ENCODE data around the gene PTPN14.

DNA sequence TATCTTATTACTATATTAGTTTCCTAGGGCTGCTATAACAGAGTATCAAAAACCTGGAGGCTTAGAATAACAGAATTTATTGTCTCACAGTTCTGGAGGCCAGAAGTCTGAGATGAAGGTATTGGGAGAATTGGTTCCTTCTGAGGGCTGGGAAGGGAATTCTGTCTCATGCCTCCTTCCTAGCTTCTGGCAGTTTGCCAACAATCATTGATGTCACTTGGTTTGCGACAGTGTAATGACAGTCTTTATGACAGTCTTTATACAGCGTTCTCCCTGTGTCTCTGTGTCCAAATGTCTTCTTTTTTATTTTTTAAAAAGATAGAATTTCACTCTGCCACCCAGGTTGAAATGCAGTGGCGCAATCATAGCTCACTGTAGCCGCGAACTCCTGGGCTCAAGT lies 35.8 kb upstream of the PTPN14 start:
- TF ChIP-seq, protein P1, sequence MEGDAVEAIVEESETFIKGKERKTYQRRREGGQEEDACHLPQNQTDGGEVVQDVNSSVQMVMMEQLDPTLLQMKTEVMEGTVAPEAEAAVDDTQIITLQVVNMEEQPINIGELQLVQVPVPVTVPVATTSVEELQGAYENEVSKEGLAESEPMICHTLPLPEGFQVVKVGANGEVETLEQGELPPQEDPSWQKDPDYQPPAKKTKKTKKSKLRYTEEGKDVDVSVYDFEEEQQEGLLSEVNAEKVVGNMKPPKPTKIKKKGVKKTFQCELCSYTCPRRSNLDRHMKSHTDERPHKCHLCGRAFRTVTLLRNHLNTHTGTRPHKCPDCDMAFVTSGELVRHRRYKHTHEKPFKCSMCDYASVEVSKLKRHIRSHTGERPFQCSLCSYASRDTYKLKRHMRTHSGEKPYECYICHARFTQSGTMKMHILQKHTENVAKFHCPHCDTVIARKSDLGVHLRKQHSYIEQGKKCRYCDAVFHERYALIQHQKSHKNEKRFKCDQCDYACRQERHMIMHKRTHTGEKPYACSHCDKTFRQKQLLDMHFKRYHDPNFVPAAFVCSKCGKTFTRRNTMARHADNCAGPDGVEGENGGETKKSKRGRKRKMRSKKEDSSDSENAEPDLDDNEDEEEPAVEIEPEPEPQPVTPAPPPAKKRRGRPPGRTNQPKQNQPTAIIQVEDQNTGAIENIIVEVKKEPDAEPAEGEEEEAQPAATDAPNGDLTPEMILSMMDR (IDR thresholded peaks at IDR 0.05), result no peak
- no peak for TF ChIP-seq POLR2AphosphoS5 (IDR thresholded peaks at IDR 0.05)

Data from upper lobe of left lung (tissue), 4 donors.